Lung microvascular endothelial cell (primary cell): ENCODE measurements around the gene IL4R. TPM values are rescaled to one million over a fixed set of nuclear protein-coding genes. Genes with fewer than 3 reads are reported as not detected.
"Not testable (repeated sequence)": the region's sequence is repeated elsewhere in the genome, so short reads cannot be mapped to it uniquely, and the experiment has no call there.

ENCODE experiments used
- DNase-seq, 2 donors: peaks; one replicate each; pipeline versions ENCODE4 v3.0.0 to v3.0.0-alpha.2; 2010; ENCODE audit warnings: low read depth in 2 of 2
- total RNA-seq: library from RNA; depleted of rRNA; stranded (reverse); fragments of >200 nt; gene quantifications from 2 replicates; pipeline ENCODE4 v1.2.1, GENCODE V29; 2014

Gene IL4R
- total RNA-seq, 1 donor from 2014 or later, result 10.5 TPM

- not testable (repeated sequence) for DNase-seq
Observed at GRCh38 chr16:27288313-27288712, 25.5 kb upstream of the IL4R start.

DNA sequence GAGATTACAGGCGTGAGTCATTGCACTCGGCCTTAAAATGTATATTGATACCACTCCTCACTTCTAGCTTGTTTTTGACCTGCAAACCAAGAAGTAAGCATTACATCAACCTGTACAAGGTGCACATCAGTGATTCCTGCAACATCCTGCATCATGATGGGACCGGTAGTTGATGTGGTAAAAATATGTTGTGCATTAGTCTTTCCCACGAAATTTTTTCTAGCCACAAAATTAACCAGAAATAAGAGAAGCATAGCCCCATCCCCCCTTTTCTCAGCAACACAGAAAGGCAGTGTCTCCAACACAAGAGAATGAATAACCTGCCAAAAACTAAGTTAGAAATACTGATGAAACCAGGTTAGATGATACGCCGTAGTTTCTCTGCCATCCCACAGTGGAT lies 24.1 kb upstream of the IL4R start:
- no peak for DNase-seq

GRCh38 chr16:27290562-27290961 lies 23.2 kb upstream of the IL4R start:
- DNase-seq, result no peak

GRCh38 chr16:27291106-27291505 lies 22.7 kb upstream of the IL4R start:
- no peak for DNase-seq

GRCh38 chr16:27291722-27292240 lies 22.0 kb upstream of the IL4R start:
- no peak for DNase-seq

- DNase-seq, result no peak
Observed at GRCh38 chr16:27293343-27293742, 20.4 kb upstream of the IL4R start.

GRCh38 chr16:27298132-27298531 lies 15.6 kb upstream of the IL4R start:
- no peak for DNase-seq

DNA sequence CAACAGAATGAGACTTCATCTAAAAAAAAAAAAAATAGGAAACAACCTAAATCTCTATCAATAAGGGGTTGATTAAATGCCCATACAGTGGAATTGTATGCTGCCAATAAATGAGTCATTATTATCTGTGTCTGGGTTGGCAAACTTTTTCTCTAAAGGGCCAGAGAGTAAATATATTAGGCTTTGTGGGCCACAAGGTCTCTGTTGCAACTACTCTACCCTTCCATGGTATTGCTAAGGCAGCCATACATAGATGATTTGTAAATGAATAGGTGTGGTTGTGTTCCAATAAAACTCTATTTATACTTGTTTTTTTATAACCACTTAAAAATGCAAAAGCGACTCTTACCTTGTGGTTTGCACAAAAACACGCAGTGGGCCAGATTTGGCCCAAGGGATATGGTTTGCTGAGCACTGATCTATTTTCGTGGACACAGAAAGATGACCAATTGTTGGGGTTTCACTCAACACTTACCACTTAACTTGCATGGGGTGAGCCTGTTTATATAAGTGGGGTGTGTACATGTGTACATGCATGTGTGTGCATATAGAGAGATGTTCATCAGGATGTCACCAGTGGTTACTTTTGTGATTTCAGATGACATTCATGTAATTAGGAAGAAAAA lies 12.4 kb upstream of the IL4R start:
- DNase-seq, result no peak

GRCh38 chr16:27302126-27302525 lies 11.6 kb upstream of the IL4R start:
- no peak for DNase-seq

- no peak for DNase-seq
Observed at GRCh38 chr16:27303256-27304100, 10.3 kb upstream of the IL4R start.

DNA sequence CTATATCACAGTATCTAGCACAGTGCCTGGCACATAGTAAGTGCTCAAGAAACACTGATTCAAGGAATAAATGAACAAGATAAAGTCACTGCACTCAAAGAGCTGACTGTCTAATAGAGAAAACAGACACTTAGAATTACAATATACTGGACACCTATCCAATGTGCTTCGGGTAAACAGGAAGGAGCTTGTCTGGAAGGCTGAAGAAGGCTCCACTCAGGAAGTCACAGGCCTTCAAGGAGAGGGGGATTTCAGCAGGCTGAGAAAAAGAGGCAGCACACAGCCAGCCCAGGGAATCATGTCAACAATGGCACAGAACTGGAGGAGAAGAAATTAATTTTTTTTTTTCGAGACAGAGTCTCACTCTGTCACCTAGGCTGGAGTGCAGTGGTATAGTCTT lies 9.7 kb upstream of the IL4R start:
- DNase-seq, result peak in 1 of 2 donors; percentile 62

- peak in 1 of 2 donors; percentile 29 for DNase-seq
Observed at GRCh38 chr16:27304881-27305745, 8.7 kb upstream of the IL4R start.

GRCh38 chr16:27305839-27306442 lies 7.8 kb upstream of the IL4R start:
- DNase-seq, result no peak

DNA sequence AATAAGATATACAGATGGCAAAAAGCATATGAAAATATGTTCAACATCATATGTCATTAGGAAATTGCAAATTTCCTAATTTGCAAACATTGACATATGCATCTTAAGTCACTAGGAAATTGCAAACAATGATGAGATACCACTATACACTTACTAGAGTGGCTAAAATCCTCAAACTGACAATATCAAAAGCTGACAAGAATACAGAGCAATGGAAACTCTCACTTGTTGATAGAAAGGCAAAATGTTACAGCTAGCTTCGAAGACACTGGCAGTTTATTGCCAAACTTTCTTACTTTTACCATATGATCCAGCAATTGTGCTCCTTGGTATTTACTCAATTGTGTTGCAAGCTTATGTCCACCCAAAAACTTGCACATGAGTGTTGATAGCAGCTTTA lies 5.0 kb upstream of the IL4R start:
- DNase-seq, result no peak

- no peak for DNase-seq
Observed at GRCh38 chr16:27310576-27311447, 3.0 kb upstream of the IL4R start.

GRCh38 chr16:27311448-27311830 lies 2.3 kb upstream of the IL4R start:
- no peak for DNase-seq

DNA sequence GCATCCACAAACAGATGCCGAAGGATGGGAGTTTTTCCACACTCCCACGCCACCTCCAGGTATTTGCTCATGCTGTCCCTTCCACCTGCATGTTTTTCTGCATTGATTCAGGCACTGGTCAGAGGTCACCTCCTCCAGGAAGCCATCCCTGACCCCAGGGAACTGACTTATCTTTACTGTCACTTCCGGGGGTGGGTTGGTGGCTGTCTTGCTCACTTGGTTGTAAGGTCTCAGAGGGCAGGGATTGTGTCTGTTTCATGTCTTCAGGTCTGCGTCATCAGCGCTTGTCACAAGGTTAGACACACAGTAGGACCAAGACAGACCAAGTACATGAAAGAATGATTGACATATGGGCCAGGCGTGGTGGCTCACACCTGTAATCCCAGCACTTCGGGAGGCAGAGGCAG lies 1.9 kb upstream of the IL4R start:
- DNase-seq, result no peak

- no peak for DNase-seq
Observed at GRCh38 chr16:27312580-27313421, 973 bp upstream of the IL4R start.

DNA sequence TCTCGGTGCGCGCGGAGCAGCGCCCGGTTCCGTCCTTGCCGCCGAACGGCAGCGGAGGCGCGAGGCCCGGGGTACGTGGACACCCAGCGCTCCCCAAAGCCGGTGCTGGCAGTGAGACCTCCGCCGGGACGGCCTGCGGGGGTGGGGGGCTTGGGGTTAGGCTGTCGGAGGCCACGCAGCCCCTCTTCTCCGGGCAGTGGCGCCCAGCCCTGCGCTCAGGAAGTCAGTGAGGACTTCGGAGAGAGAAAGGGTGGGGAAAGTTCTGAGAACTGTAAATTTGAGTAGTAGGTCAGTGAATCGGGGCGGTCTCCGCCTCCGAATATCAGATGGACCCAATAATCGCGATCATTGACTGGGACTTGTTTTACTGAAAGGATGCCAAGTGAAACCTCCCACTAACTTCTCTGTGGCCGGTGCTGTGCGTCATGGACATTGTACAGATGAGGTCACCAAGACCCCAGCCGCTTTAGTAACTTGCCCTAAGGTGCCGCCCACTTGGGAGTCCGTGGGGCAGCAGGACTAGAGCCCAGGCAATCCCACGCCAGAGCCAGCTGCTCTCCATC lies 468 bp downstream of the IL4R start:
- DNase-seq, result peak; percentile 73 to 98
